Measurements from ENCODE around the gene ESPL1.

GRCh38 chr12:53244337-53244736, 23.8 kb upstream of the ESPL1 start:
- no peak for TF ChIP-seq CTCF (IDR thresholded peaks at IDR 0.05; ENCODE audit: insufficient read depth, low read length, poor library complexity, severe bottlenecking)
- no peak for TF ChIP-seq EZH2phosphoT487 (conservative IDR thresholded peaks at IDR 0.05; ENCODE audit: low read length)
